Neural cell (in vitro differentiated cells): Measurements from ENCODE around the gene ADGRD1. TPM values are rescaled to one million over a fixed set of nuclear protein-coding genes. Genes with fewer than 3 reads are reported as not detected.

Experiments used
- H2AFZ ChIP-seq: fragments of 200-600, 300-800 bp; sonication (generic), shearing (Covaris generic); 2 replicates; pipeline ENCODE4 v1.6.0; 2014; ENCODE audit warnings: low read depth, mild to moderate bottlenecking, antibody characterized with exemption, low read length, moderate library complexity
- H3F3A ChIP-seq: fragments of 200-600 bp; shearing (Covaris generic); 2 replicates; pipeline ENCODE4 v1.6.1; 2016; ENCODE audit warnings: mild to moderate bottlenecking, moderate library complexity, mixed read lengths, antibody characterized with exemption, low read length; ENCODE audit not compliant: insufficient read depth, poor library complexity, severe bottlenecking
- H3K27ac ChIP-seq: fragments of 200-600, 300-800 bp; sonication (generic), shearing (Covaris generic); 2 replicates; pipeline ENCODE4 v1.5.1; 2014; ENCODE audit warnings: mild to moderate bottlenecking, low read length, moderate library complexity
- H3K27me3 ChIP-seq: fragments of 300-800, 200-600 bp; sonication (generic), shearing (Covaris generic); 2 replicates; pipeline ENCODE4 v1.6.0; 2014; ENCODE audit warnings: mild to moderate bottlenecking, low read depth, low read length, moderate library complexity; ENCODE audit not compliant: insufficient read depth
- H3K36me3 ChIP-seq: fragments of 300-800, 200-600 bp; sonication (generic), shearing (Covaris generic); 2 replicates; pipeline ENCODE4 v1.5.1; 2014; ENCODE audit warnings: mild to moderate bottlenecking, antibody characterized with exemption, low read length, moderate library complexity; ENCODE audit not compliant: insufficient read depth
- H3K4me2 ChIP-seq: fragments of 300-800, 200-600 bp; sonication (generic), shearing (Covaris generic); 2 replicates; pipeline ENCODE4 v1.6.0; 2014; ENCODE audit warnings: mild to moderate bottlenecking, low read length
- H3K4me3 ChIP-seq: fragments of 300-800, 200-600 bp; sonication (generic), shearing (Covaris generic); 2 replicates; pipeline ENCODE4 v1.5.1; 2014; ENCODE audit warnings: mild to moderate bottlenecking, low read length, moderate library complexity
- H3K79me2 ChIP-seq: fragments of 200-600 bp; shearing (Covaris generic); replicated peaks from 2 replicates; pipeline ENCODE4 v1.6.0; 2014; ENCODE audit warnings: mild to moderate bottlenecking, low read length, moderate library complexity; ENCODE audit not compliant: insufficient read depth
- H3K9ac ChIP-seq: fragments of 300-800, 200-600 bp; sonication (generic), shearing (Covaris generic); 2 replicates; pipeline ENCODE4 v1.6.1; 2016; ENCODE audit warnings: mild to moderate bottlenecking, low read length, mixed read lengths
- H3K9me2 ChIP-seq: fragments of 200-600 bp; shearing (Covaris generic); 2 replicates; pipeline ENCODE4 v1.6.1; 2016; ENCODE audit warnings: mild to moderate bottlenecking, low read length, mixed read lengths; ENCODE audit not compliant: insufficient read depth
- H3K9me3 ChIP-seq: fragments of 200-600, 300-800 bp; sonication (generic), shearing (Covaris generic); 2 replicates; pipeline ENCODE4 v1.6.1; 2016; ENCODE audit warnings: mild to moderate bottlenecking, mixed run types, low read length, moderate library complexity, mixed read lengths
- H4K20me1 ChIP-seq: fragments of 200-600 bp; shearing (Covaris generic); 2 replicates; pipeline ENCODE4 v1.6.1; 2016; ENCODE audit warnings: mild to moderate bottlenecking, mixed run types; ENCODE audit not compliant: insufficient read depth
- CTCF ChIP-seq: fragments of 450-650 bp; IDR thresholded peaks from 2 replicates; pipeline ENCODE4 v1.5.1; 2014; ENCODE audit warnings: antibody characterized with exemption, mild to moderate bottlenecking, moderate library complexity; ENCODE audit not compliant: poor library complexity, severe bottlenecking
- EP300 ChIP-seq: fragments of 450-650 bp; conservative IDR thresholded peaks from 2 replicates; pipeline ENCODE4 v1.6.1; 2014; ENCODE audit warnings: antibody characterized with exemption, mild to moderate bottlenecking, moderate library complexity; ENCODE audit not compliant: poor library complexity, severe bottlenecking
- EZH2 ChIP-seq: fragments of 200-600, 300-800 bp; shearing (Covaris generic), sonication (generic); IDR thresholded peaks from 2 replicates; pipeline ENCODE4 v1.6.1; 2014; ENCODE audit warnings: antibody characterized with exemption, low read length, borderline replicate concordance, mild to moderate bottlenecking; ENCODE audit not compliant: insufficient read depth, poor library complexity, severe bottlenecking
- MXI1 ChIP-seq: fragments of 450-650 bp; conservative IDR thresholded peaks from 2 replicates; pipeline ENCODE4 v1.6.1; 2014; ENCODE audit warnings: antibody characterized with exemption, mild to moderate bottlenecking; ENCODE audit not compliant: poor library complexity, severe bottlenecking
- POLR2AphosphoS5 ChIP-seq: IDR thresholded peaks from 2 replicates; pipeline ENCODE4 v1.6.1; 2012
- RAD21 ChIP-seq: fragments of 450-650 bp; conservative IDR thresholded peaks from 2 replicates; pipeline ENCODE4 v1.6.1; 2014; ENCODE audit warnings: antibody characterized with exemption, mild to moderate bottlenecking, moderate library complexity
- REST ChIP-seq: IDR thresholded peaks from 2 replicates; pipeline ENCODE4 v1.6.1; 2012; ENCODE audit warnings: borderline replicate concordance
- SMC3 ChIP-seq: fragments of 450-650 bp; conservative IDR thresholded peaks from 2 replicates; pipeline ENCODE4 v1.6.1; 2014; ENCODE audit warnings: antibody characterized with exemption, mild to moderate bottlenecking, moderate library complexity; ENCODE audit not compliant: poor library complexity
- TAF1 ChIP-seq: IDR thresholded peaks from 2 replicates; pipeline ENCODE4 v1.6.1; 2012; ENCODE audit warnings: low read depth
- polyA plus RNA-seq: library from polyadenylated mRNA; depleted of rRNA; stranded (reverse); fragments of >200 nt; gene quantifications from 2 replicates; pipeline ENCODE4 v1.2.3, GENCODE V29; 2014

Gene ADGRD1
- polyA plus RNA-seq, 1 donor from 2014 or later: 1.7 TPM

GRCh38 chr12:131121705-131122405, 168.1 kb downstream of the ADGRD1 start:
- H3K9me2 ChIP-seq: no peaks in the 10 kb centered on the region
- H2AFZ ChIP-seq: no peak overlapping the region
- no peaks in the 10 kb centered on the region for H3K36me3 ChIP-seq
- H3K4me2 ChIP-seq: no peak overlapping the region
- no peaks in the 10 kb centered on the region for H3K9me3 ChIP-seq
- no peak overlapping the region for H3K9ac ChIP-seq
- TF ChIP-seq TAF1: no peak
- TF ChIP-seq POLR2AphosphoS5: no peak
- no peak for TF ChIP-seq CTCF
- no peak for TF ChIP-seq REST
- TF ChIP-seq EZH2: no peak
- TF ChIP-seq RAD21: no peak
- no peak for TF ChIP-seq SMC3
- H3K79me2 ChIP-seq: no peaks in the 10 kb centered on the region
- no peaks in the 10 kb centered on the region for H4K20me1 ChIP-seq
- no peaks in the 10 kb centered on the region for H3K27me3 ChIP-seq
- H3K4me3 ChIP-seq: no peak overlapping the region
- no peak overlapping the region for H3K27ac ChIP-seq
- no peaks in the 10 kb centered on the region for H3F3A ChIP-seq

GRCh38 chr12:131122631-131123030, 168.9 kb downstream of the ADGRD1 start:
- Histone ChIP-seq H3K9ac (no peak overlapping the region), H3K27me3 (no peaks in the 10 kb centered on the region), H3K36me3 (no peaks in the 10 kb centered on the region), H3K9me3 (no peaks in the 10 kb centered on the region), H2AFZ (no peak overlapping the region), H4K20me1 (no peaks in the 10 kb centered on the region), H3K4me2 (no peak overlapping the region), H3K4me3 (no peak overlapping the region), H3F3A (no peaks in the 10 kb centered on the region), H3K9me2 (no peaks in the 10 kb centered on the region), H3K79me2 (no peaks in the 10 kb centered on the region), H3K27ac (no peak overlapping the region)
- no peak for TF ChIP-seq POLR2AphosphoS5
- TF ChIP-seq MXI1: no peak
- TF ChIP-seq RAD21: no peak
- TF ChIP-seq TAF1: no peak
- no peak for TF ChIP-seq CTCF
- TF ChIP-seq EZH2: no peak
- no peak for TF ChIP-seq EP300
- no peak for TF ChIP-seq SMC3
- TF ChIP-seq REST: no peak
